Measurements from ENCODE around the gene KIF26B. TPM values are rescaled to one million over a fixed set of nuclear protein-coding genes. Genes with fewer than 3 reads are reported as not detected.

Gene KIF26B
- polyA plus RNA-seq, 2 of the 4 experiments (the other 2 are of a cell fraction) = 0.01 to 0.04 TPM

DNA sequence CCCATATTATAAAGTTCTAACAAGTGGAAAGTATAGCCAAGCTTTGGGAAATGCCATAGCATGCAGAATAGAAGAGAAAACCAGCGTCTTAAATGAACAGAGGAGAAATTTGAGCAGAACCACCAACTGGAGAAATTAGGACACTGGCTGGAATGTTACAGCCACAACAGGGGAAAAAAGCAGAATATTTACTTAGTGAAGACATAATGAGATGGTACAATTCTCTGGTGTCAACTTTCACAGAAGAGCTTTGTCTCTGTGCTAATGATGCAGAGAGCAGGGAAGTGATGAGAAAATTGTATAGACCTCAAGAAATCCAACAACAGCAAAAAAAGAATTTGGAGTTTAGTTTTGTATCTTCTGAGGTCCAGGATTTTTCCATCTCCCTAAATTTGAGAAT lies 249.7 kb downstream of the KIF26B start:
- CTCF ChIA-PET = no interaction called here
- POLR2A ChIA-PET = no interaction called here
- TF ChIP-seq MAX (IDR thresholded peaks at IDR 0.05) (no peak), EHF (CRISPR knock-in tag; IDR thresholded peaks at IDR 0.05) (no peak), E2F6 (IDR thresholded peaks at IDR 0.05; ENCODE audit: borderline replicate concordance, low read depth) (no peak), POLR2AphosphoS2 (conservative IDR thresholded peaks at IDR 0.05; ENCODE audit: low read length) (no peak), CHD2 (IDR thresholded peaks at IDR 0.05; ENCODE audit: low read length, partially characterized antibody) (no peak), KDM1A (IDR thresholded peaks at IDR 0.05; ENCODE audit: low read depth) (no peak), RNF2 (IDR thresholded peaks at IDR 0.05; ENCODE audit: borderline replicate concordance, low read depth) (no peak), CBX2 (IDR thresholded peaks at IDR 0.05; ENCODE audit: borderline replicate concordance, low read depth) (no peak), RFX5 (IDR thresholded peaks at IDR 0.05) (no peak), HEYL (CRISPR knock-in tag; IDR thresholded peaks at IDR 0.05) (no peak), PHF8 (IDR thresholded peaks at IDR 0.05; ENCODE audit: borderline replicate concordance, low read depth) (no peak), BHLHE40 (IDR thresholded peaks at IDR 0.05; ENCODE audit: low read depth, low read length) (no peak), ATOH8 (CRISPR knock-in tag; IDR thresholded peaks at IDR 0.05; ENCODE audit: low read depth) (no peak), ZNF302 (CRISPR knock-in tag; IDR thresholded peaks at IDR 0.05) (no peak), NR3C1 (IDR thresholded peaks at IDR 0.05) (no peak)
- TF ChIP-seq, protein P1, sequence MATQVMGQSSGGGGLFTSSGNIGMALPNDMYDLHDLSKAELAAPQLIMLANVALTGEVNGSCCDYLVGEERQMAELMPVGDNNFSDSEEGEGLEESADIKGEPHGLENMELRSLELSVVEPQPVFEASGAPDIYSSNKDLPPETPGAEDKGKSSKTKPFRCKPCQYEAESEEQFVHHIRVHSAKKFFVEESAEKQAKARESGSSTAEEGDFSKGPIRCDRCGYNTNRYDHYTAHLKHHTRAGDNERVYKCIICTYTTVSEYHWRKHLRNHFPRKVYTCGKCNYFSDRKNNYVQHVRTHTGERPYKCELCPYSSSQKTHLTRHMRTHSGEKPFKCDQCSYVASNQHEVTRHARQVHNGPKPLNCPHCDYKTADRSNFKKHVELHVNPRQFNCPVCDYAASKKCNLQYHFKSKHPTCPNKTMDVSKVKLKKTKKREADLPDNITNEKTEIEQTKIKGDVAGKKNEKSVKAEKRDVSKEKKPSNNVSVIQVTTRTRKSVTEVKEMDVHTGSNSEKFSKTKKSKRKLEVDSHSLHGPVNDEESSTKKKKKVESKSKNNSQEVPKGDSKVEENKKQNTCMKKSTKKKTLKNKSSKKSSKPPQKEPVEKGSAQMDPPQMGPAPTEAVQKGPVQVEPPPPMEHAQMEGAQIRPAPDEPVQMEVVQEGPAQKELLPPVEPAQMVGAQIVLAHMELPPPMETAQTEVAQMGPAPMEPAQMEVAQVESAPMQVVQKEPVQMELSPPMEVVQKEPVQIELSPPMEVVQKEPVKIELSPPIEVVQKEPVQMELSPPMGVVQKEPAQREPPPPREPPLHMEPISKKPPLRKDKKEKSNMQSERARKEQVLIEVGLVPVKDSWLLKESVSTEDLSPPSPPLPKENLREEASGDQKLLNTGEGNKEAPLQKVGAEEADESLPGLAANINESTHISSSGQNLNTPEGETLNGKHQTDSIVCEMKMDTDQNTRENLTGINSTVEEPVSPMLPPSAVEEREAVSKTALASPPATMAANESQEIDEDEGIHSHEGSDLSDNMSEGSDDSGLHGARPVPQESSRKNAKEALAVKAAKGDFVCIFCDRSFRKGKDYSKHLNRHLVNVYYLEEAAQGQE (IDR thresholded peaks at IDR 0.05) = no peak
- TF ChIP-seq, protein P2, sequence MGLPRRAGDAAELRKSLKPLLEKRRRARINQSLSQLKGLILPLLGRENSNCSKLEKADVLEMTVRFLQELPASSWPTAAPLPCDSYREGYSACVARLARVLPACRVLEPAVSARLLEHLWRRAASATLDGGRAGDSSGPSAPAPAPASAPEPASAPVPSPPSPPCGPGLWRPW (IDR thresholded peaks at IDR 0.05) = no peak
- TF ChIP-seq, protein P3, sequence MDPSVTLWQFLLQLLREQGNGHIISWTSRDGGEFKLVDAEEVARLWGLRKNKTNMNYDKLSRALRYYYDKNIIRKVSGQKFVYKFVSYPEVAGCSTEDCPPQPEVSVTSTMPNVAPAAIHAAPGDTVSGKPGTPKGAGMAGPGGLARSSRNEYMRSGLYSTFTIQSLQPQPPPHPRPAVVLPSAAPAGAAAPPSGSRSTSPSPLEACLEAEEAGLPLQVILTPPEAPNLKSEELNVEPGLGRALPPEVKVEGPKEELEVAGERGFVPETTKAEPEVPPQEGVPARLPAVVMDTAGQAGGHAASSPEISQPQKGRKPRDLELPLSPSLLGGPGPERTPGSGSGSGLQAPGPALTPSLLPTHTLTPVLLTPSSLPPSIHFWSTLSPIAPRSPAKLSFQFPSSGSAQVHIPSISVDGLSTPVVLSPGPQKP (IDR thresholded peaks at IDR 0.05; ENCODE audit: low read depth, low read length) = no peak

GRCh38 chr1:245404952-245405351 lies 250.2 kb downstream of the KIF26B start:
- H3K27ac ChIP-seq = no peak overlapping the region
- 7% methylated on average over 4 of the region's 4 CpGs for WGBS (ENCODE audit: missing lambda C conversion rate)
- POLR2A ChIA-PET = no interaction called here
- H3K4me2 ChIP-seq = no peak overlapping the region
- H3K4me1 ChIP-seq = no peaks in the 10 kb centered on the region
- H3K9me3 ChIP-seq = no peaks in the 10 kb centered on the region
- H3K4me3 ChIP-seq = no peak overlapping the region
- ATAC-seq (no peak), FAIRE-seq (no peak), DNase-seq (ENCODE audit: low read depth in 1 of 2, low spot score in 1 of 2) (no peak)
- CTCF ChIA-PET = no interaction called here
- TF ChIP-seq, protein P4, sequence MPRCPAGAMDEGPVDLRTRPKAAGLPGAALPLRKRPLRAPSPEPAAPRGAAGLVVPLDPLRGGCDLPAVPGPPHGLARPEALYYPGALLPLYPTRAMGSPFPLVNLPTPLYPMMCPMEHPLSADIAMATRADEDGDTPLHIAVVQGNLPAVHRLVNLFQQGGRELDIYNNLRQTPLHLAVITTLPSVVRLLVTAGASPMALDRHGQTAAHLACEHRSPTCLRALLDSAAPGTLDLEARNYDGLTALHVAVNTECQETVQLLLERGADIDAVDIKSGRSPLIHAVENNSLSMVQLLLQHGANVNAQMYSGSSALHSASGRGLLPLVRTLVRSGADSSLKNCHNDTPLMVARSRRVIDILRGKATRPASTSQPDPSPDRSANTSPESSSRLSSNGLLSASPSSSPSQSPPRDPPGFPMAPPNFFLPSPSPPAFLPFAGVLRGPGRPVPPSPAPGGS (IDR thresholded peaks at IDR 0.05) = no peak
- TF ChIP-seq RARB (CRISPR knock-in tag; IDR thresholded peaks at IDR 0.05) = no peak
- TF ChIP-seq NR3C1 (IDR thresholded peaks at IDR 0.05) = no peak
- TF ChIP-seq JUN (IDR thresholded peaks at IDR 0.05) = no peak
- TF ChIP-seq, protein P2 (IDR thresholded peaks at IDR 0.05) = no peak
- no peak for TF ChIP-seq PHF8 (IDR thresholded peaks at IDR 0.05; ENCODE audit: borderline replicate concordance, low read depth)
- TF ChIP-seq MYC (IDR thresholded peaks at IDR 0.05; ENCODE audit: borderline replicate concordance, low read length) = no peak
- TF ChIP-seq, protein P5, sequence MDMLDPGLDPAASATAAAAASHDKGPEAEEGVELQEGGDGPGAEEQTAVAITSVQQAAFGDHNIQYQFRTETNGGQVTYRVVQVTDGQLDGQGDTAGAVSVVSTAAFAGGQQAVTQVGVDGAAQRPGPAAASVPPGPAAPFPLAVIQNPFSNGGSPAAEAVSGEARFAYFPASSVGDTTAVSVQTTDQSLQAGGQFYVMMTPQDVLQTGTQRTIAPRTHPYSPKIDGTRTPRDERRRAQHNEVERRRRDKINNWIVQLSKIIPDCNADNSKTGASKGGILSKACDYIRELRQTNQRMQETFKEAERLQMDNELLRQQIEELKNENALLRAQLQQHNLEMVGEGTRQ (IDR thresholded peaks at IDR 0.05) = no peak
- TF ChIP-seq CBX8 (IDR thresholded peaks at IDR 0.05) = no peak
- TF ChIP-seq HOXB13 (CRISPR knock-in tag; IDR thresholded peaks at IDR 0.05; ENCODE audit: low read depth) = no peak
- no peak for TF ChIP-seq RFX5 (IDR thresholded peaks at IDR 0.05)
- TF ChIP-seq, protein P6, sequence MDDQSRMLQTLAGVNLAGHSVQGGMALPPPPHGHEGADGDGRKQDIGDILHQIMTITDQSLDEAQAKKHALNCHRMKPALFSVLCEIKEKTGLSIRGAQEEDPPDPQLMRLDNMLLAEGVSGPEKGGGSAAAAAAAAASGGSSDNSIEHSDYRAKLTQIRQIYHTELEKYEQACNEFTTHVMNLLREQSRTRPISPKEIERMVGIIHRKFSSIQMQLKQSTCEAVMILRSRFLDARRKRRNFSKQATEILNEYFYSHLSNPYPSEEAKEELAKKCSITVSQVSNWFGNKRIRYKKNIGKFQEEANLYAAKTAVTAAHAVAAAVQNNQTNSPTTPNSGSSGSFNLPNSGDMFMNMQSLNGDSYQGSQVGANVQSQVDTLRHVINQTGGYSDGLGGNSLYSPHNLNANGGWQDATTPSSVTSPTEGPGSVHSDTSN (IDR thresholded peaks at IDR 0.05) = no peak
- TF ChIP-seq MAFK (IDR thresholded peaks at IDR 0.05; ENCODE audit: partially characterized antibody) = no peak
- TF ChIP-seq NPAS2 (CRISPR knock-in tag; IDR thresholded peaks at IDR 0.05; ENCODE audit: borderline replicate concordance) = no peak

More for the DNA sequence above, 249.7 kb downstream of the KIF26B start:
- Histone ChIP-seq H3K27ac (no peak overlapping the region), H3K4me3 (no peak overlapping the region), H3K9me3 (no peaks in the 10 kb centered on the region), H3K4me2 (no peak overlapping the region), H3K4me1 (no peaks in the 10 kb centered on the region)
- ATAC-seq (no peak), DNase-seq (ENCODE audit: low read depth in 1 of 2, low spot score in 1 of 2) (no peak), FAIRE-seq (no peak)
- WGBS (ENCODE audit: missing lambda C conversion rate) = 0% methylated on average over 1 of the region's 1 CpG

Data from A549 (cell line).